NOMO-1 treated with DMSO at 0.1 percent for 48 hours (cell line): ENCODE results near the gene KBTBD13.

Experiments
- DNase-seq: peaks from one replicate; lab custom pipeline; 2025; ENCODE audit not compliant: unreplicated experiment; lab: John Stamatoyannopoulos, UW

KBTBD13 gene

DNA sequence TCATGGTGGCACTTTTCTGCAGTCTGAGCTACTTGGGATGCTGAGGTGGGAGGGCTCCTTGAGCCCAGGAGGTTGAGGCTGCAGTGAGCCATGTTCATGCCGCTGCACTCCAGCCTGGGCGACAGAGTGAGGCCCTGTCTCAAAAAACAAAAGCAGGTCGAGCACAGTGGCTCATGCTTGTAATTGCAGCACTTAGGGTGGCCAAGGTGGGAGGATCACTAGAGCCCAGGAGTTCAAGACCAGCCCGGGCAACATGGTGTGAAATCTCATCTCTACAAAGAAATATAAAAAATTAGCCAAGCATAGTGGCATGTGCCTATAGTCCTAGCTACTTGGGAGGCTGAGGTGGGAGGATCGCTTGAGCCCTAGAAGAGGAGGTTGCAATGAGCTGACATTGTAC is 28.5 kb downstream of the KBTBD13 start:
- no peak for DNase-seq

- no peak for DNase-seq
These were observed 29.6 kb downstream of the KBTBD13 start for GRCh38 chr15:65106011-65106590.

- no peak for DNase-seq
These were observed 34.2 kb downstream of the KBTBD13 start for GRCh38 chr15:65110676-65111292.

GRCh38 chr15:65115086-65115485 is 38.5 kb downstream of the KBTBD13 start, which contains the start of gene UBAP1L:
UBAP1L (minus strand) TSS chr15:65115200; CDS start chr15:65106215, 8,985 bp downstream.
- DNase-seq = no peak

- no peak for DNase-seq
These were observed 39.0 kb downstream of the KBTBD13 start for GRCh38 chr15:65115542-65115941.
